Glutamatergic neuron (in vitro differentiated cells): Measurements from ENCODE around the gene CELF2. TPM values are rescaled to one million over a fixed set of nuclear protein-coding genes. Genes with fewer than 3 reads are reported as not detected.

Experiments
- DNase-seq: peaks from one replicate; pipeline ENCODE4 v3.0.0; 2022
- H3K27ac Mint-ChIP-seq: one replicate; pipeline ENCODE4 v1.8.0; 2020; ENCODE audit warnings: mild to moderate bottlenecking, mixed read lengths, inconsistent platforms; ENCODE audit not compliant: unreplicated experiment
- H3K27me3 Mint-ChIP-seq: one replicate; pipeline ENCODE4 v1.8.0; 2020; ENCODE audit warnings: mild to moderate bottlenecking, moderate library complexity, mixed read lengths, inconsistent platforms; ENCODE audit not compliant: unreplicated experiment
- H3K36me3 Mint-ChIP-seq: one replicate; pipeline ENCODE4 v1.8.0; 2020; ENCODE audit warnings: mild to moderate bottlenecking, mixed read lengths, inconsistent platforms; ENCODE audit not compliant: unreplicated experiment
- H3K4me1 Mint-ChIP-seq: one replicate; pipeline ENCODE4 v1.8.0; 2020; ENCODE audit warnings: mild to moderate bottlenecking, low read depth, mixed read lengths, inconsistent platforms; ENCODE audit not compliant: unreplicated experiment
- H3K4me3 Mint-ChIP-seq: one replicate; pipeline ENCODE4 v1.8.0; 2020; ENCODE audit warnings: mild to moderate bottlenecking, mixed read lengths, inconsistent platforms; ENCODE audit not compliant: unreplicated experiment
- H3K9me3 Mint-ChIP-seq: one replicate; pipeline ENCODE4 v1.8.0; 2020; ENCODE audit warnings: mild to moderate bottlenecking, moderate library complexity, mixed read lengths, inconsistent platforms; ENCODE audit not compliant: unreplicated experiment
- total RNA-seq: library from RNA; stranded (reverse); fragmentation: NEBNext Ultra II Directional; extraction: Animal tissue kit (Norgen Biotek cat#: 25700); gene quantifications from one replicate; pipeline ENCODE4 v1.2.1, GENCODE V29; 2021; ENCODE audit not compliant: unreplicated experiment
- TF ChIP-seq, protein P1 (sequence below): fragments of 200-600 bp; sonication (generic); IDR thresholded peaks from one replicate; pipeline ENCODE4 v1.5.0; 2021; ENCODE audit not compliant: partially characterized antibody, unreplicated experiment

Gene CELF2
- total RNA-seq, 1 donor from 2014 or later, result 47.4 TPM

DNA sequence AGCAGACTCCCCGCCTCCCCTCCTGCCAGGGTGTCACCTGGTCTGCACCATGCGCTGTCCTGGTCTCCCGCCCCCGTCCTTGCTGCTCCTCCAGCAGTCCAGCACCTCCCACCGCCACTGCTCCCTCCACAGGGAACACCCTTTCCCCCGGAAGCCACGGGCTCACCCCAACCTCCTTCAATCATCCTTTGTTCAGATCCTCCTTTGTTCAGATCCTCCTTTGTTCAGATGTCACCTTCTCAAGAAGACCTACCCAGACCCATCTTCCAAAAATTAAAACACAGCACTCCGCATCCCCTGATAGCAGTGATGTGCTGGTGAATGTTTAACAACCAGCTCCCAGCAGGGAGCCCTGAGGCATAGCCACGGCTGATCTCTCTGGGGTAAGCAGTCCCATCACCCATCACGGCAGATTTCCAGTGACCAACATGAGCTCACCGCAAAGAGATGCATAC is 356.1 kb downstream of the CELF2 start:
- no peaks in the 10 kb centered on the region for H3K36me3 Mint-ChIP-seq
- no peak for DNase-seq
- H3K27ac Mint-ChIP-seq, result no peak overlapping the region
- no peaks in the 10 kb centered on the region for H3K9me3 Mint-ChIP-seq
- TF ChIP-seq, protein P1, sequence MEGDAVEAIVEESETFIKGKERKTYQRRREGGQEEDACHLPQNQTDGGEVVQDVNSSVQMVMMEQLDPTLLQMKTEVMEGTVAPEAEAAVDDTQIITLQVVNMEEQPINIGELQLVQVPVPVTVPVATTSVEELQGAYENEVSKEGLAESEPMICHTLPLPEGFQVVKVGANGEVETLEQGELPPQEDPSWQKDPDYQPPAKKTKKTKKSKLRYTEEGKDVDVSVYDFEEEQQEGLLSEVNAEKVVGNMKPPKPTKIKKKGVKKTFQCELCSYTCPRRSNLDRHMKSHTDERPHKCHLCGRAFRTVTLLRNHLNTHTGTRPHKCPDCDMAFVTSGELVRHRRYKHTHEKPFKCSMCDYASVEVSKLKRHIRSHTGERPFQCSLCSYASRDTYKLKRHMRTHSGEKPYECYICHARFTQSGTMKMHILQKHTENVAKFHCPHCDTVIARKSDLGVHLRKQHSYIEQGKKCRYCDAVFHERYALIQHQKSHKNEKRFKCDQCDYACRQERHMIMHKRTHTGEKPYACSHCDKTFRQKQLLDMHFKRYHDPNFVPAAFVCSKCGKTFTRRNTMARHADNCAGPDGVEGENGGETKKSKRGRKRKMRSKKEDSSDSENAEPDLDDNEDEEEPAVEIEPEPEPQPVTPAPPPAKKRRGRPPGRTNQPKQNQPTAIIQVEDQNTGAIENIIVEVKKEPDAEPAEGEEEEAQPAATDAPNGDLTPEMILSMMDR, result no peak
- H3K27me3 Mint-ChIP-seq, result peaks cover 3% of the 10 kb centered on the region
- no peak overlapping the region for H3K4me3 Mint-ChIP-seq
- H3K4me1 Mint-ChIP-seq, result peaks cover 2% of the 10 kb centered on the region

DNA sequence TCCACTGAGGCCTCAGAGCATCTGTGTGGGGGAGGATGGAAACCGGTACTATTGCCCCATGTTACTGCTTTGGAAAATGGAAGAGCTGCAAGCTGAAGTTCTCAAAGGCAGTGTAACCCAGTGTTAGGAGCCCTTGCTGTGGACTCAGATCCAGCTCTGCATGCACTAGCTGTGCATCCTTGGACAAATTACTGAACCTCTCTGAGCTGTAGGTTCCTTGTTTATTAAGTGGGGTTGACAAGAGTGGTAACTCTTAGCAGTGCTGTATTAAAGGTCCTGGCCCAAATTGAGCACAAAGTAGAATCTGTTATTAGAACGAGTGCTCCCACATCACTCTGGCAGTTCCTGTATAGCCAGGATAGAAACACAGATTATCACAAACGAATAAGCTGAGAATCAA is 359.6 kb downstream of the CELF2 start:
- DNase-seq, result no peak
- H3K27ac Mint-ChIP-seq, result no peak overlapping the region
- H3K27me3 Mint-ChIP-seq, result peaks cover 3% of the 10 kb centered on the region
- TF ChIP-seq, protein P1, result no peak
- no peak overlapping the region for H3K4me3 Mint-ChIP-seq
- H3K4me1 Mint-ChIP-seq, result peaks cover 2% of the 10 kb centered on the region
- H3K36me3 Mint-ChIP-seq, result peaks cover 1% of the 10 kb centered on the region
- no peaks in the 10 kb centered on the region for H3K9me3 Mint-ChIP-seq

DNA sequence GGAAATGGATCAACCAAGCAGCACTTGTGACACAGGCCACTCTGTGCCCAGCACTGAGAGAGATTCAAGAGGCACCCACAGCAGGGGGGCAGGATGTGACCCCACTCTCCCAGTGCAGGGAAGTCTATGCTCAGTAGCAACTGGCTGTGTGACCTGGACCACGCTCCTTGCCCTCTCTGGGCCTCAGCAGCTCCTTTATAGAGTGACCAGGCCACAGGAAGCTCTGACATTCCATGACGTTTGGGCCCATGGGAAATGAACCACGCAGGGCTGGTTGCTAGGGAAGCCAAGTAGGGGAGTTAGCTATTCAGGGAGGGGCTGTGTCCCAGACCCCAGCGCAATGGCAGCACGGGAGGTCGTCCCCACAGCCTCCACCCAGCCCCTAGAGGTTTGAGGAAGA is 361.2 kb downstream of the CELF2 start:
- no peak overlapping the region for H3K27ac Mint-ChIP-seq
- no peaks in the 10 kb centered on the region for H3K9me3 Mint-ChIP-seq
- H3K4me1 Mint-ChIP-seq, result peaks cover 2% of the 10 kb centered on the region

DNA sequence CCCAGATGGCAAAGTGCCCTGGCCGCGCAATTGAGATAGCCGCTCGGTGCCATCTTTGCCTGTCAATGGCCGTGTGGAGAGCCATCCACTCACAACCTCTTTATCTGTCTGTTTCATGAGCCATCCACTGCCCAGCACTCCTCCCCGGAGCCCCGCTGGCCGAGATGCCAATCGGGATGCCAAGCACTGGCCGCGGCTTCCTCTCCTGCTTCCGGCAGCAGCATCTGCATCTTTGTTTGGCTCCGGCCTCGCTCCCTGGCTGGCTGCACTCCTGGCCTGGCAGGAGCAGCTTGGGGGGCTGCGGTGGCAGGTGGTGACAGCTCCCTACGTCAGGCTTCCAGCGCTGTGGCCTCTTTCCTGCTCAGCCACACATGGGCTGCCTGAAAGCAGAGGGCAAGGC is 362.1 kb downstream of the CELF2 start:
- peaks cover 2% of the 10 kb centered on the region for H3K9me3 Mint-ChIP-seq
- H3K36me3 Mint-ChIP-seq, result peaks cover 5% of the 10 kb centered on the region
- no peak overlapping the region for H3K4me3 Mint-ChIP-seq
- DNase-seq, result no peak
- H3K27me3 Mint-ChIP-seq, result peaks cover 3% of the 10 kb centered on the region
- no peak overlapping the region for H3K27ac Mint-ChIP-seq
- H3K4me1 Mint-ChIP-seq, result peaks cover 2% of the 10 kb centered on the region
- TF ChIP-seq, protein P1, result no peak

More for the DNA sequence above, 361.2 kb downstream of the CELF2 start:
- peaks cover 5% of the 10 kb centered on the region for H3K36me3 Mint-ChIP-seq
- no peak for DNase-seq
- peaks cover 3% of the 10 kb centered on the region for H3K27me3 Mint-ChIP-seq
- no peak overlapping the region for H3K4me3 Mint-ChIP-seq
- TF ChIP-seq, protein P1, result no peak

- DNase-seq, result no peak
- Mint-ChIP-seq H3K4me3 (no peak overlapping the region), H3K4me1 (peaks cover 2% of the 10 kb centered on the region), H3K9me3 (peaks cover 2% of the 10 kb centered on the region), H3K36me3 (peaks cover 5% of the 10 kb centered on the region), H3K27me3 (peaks cover 2% of the 10 kb centered on the region), H3K27ac (no peak overlapping the region)
- TF ChIP-seq, protein P1, result no peak
These were observed 363.4 kb downstream of the CELF2 start for GRCh38 chr10:11381023-11381422.
